Keratinocyte (primary cell): Measurements from ENCODE around the gene ZNF784. TPM values are rescaled to one million over a fixed set of nuclear protein-coding genes. Genes with fewer than 3 reads are reported as not detected.

Experiments
- DNase-seq: peaks from one replicate; pipeline ENCODE4 v3.0.0-alpha.2; 2011; ENCODE audit warnings: low read depth, missing footprints, low spot score
- FAIRE-seq: peaks from 2 replicates; lab custom pipeline; 2011; peaks lifted over from hg19 to GRCh38; lab: Jason Lieb, UNC
- H2AFZ ChIP-seq: 2 replicates; pipeline ENCODE4 v1.6.0; 2012; ENCODE audit warnings: low read length, control low read depth, inconsistent platforms; ENCODE audit not compliant: control insufficient read depth
- H3K27ac ChIP-seq: 2 replicates; pipeline ENCODE4 v1.5.1; 2011; ENCODE audit warnings: low read length; ENCODE audit not compliant: control insufficient read depth, insufficient read depth
- H3K27me3 ChIP-seq: 3 replicates; pipeline ENCODE4 v1.6.0; 2011; ENCODE audit warnings: low read length; ENCODE audit not compliant: control insufficient read depth, insufficient read depth; ENCODE audit errors: extremely low read depth
- H3K36me3 ChIP-seq, 2 experiments: 2 replicates in 1 of 2; 3 replicates in 1 of 2; pipeline ENCODE4 v1.5.1; 2011; ENCODE audit warnings: low read length in 2 of 2, mild to moderate bottlenecking in 1 of 2; ENCODE audit not compliant: control insufficient read depth in 2 of 2, insufficient read depth in 2 of 2; ENCODE audit errors: extremely low read depth in 1 of 2
- H3K4me1 ChIP-seq: 3 replicates; pipeline ENCODE4 v1.5.1; 2011; ENCODE audit warnings: low read length; ENCODE audit not compliant: control insufficient read depth, insufficient read depth; ENCODE audit errors: extremely low read depth
- H3K4me2 ChIP-seq: 3 replicates; pipeline ENCODE4 v1.6.0; 2011; ENCODE audit warnings: low read depth, low read length; ENCODE audit not compliant: control insufficient read depth, insufficient read depth; ENCODE audit errors: extremely low read depth
- H3K4me3 ChIP-seq, 3 experiments: fragments of 200-600 bp in 1 of 3; sonication (generic) in 1 of 3; 2 replicates in 2 of 3; 3 replicates in 1 of 3; pipeline ENCODE4 v1.5.1; 2011 to 2016; ENCODE audit warnings: low read length in 3 of 3, mild to moderate bottlenecking in 3 of 3, control low read depth in 2 of 3, inconsistent platforms in 1 of 3, low read depth in 1 of 3, mixed read lengths in 1 of 3, mixed run types in 1 of 3, moderate library complexity in 1 of 3; ENCODE audit not compliant: control insufficient read depth in 2 of 3, insufficient read depth in 2 of 3; ENCODE audit errors: extremely low read depth in 1 of 3
- H3K79me2 ChIP-seq: 2 replicates; pipeline ENCODE4 v1.6.0; 2012; ENCODE audit warnings: low read length; ENCODE audit not compliant: control insufficient read depth, insufficient read depth
- H3K9ac ChIP-seq: 3 replicates; pipeline ENCODE4 v1.6.0; 2011; ENCODE audit warnings: low read length; ENCODE audit not compliant: control insufficient read depth, insufficient read depth; ENCODE audit errors: extremely low read depth
- H3K9me1 ChIP-seq: 3 replicates; pipeline ENCODE4 v1.6.0; 2011; ENCODE audit warnings: low read length; ENCODE audit not compliant: control insufficient read depth, insufficient read depth; ENCODE audit errors: extremely low read depth
- H3K9me3 ChIP-seq: 2 replicates; pipeline ENCODE4 v1.5.1; 2012; ENCODE audit warnings: low read depth, low read length; ENCODE audit not compliant: control insufficient read depth
- H4K20me1 ChIP-seq: 3 replicates; pipeline ENCODE4 v1.6.0; 2011; ENCODE audit warnings: low read length; ENCODE audit not compliant: control insufficient read depth, insufficient read depth; ENCODE audit errors: extremely low read depth
- CTCF ChIP-seq, 3 experiments: IDR thresholded peaks in 1 of 3; conservative IDR thresholded peaks in 1 of 3; optimal IDR thresholded peaks in 1 of 3; 2 replicates in 2 of 3; 3 replicates in 1 of 3; pipeline versions ENCODE3 to v1.5.1; 2011; ENCODE audit warnings: low read length in 3 of 3, mild to moderate bottlenecking in 3 of 3, moderate library complexity in 2 of 3, control low read depth in 1 of 3, inconsistent platforms in 1 of 3; ENCODE audit not compliant: insufficient read depth in 2 of 3; ENCODE audit errors: extremely low read depth in 1 of 3
- EZH2 ChIP-seq: IDR thresholded peaks from one replicate; pipeline ENCODE4 v1.6.1; 2012; ENCODE audit warnings: inconsistent platforms, mild to moderate bottlenecking, low read length, moderate library complexity
- dilution Hi-C: fragments of 300-500 bp; cut with MboI; formaldehyde crosslinking; loops from one replicate; pipeline ENCODE4 v1.7.0; 2020; ENCODE audit warnings: low sequenced_read_pairs; ENCODE audit not compliant: extremely low pct_ligation_motif_present
- polyA plus RNA-seq, 5 experiments: library from polyadenylated mRNA; depleted of rRNA in 3 of 5; stranded (reverse) in 3 of 5; stranded (forward) in 1 of 5; unstranded in 1 of 5; fragments of >200 nt; gene quantifications; 1 replicate in 1 of 5; 2 replicates in 3 of 5; 3 replicates in 1 of 5; pipeline versions ENCODE4 v1.2.1 to v1.2.3, GENCODE V29; 2011 to 2012; ENCODE audit warnings: missing spikeins in 2 of 5, low read depth in 1 of 5, low replicate concordance in 1 of 5

ZNF784 gene
- polyA plus RNA-seq, 1 donor (not counting 4 experiments of a cell fraction or from before 2014, with no cell fraction given), result 2.1 TPM

- H3K27me3 ChIP-seq, result no peaks in the 10 kb centered on the region
- H3K27ac ChIP-seq, result no peak overlapping the region
- H2AFZ ChIP-seq, result no peak overlapping the region
- no peaks in the 10 kb centered on the region for H3K79me2 ChIP-seq
- TF ChIP-seq EZH2, result no peak
- no peak for TF ChIP-seq CTCF (optimal IDR thresholded peaks at IDR 0.05 in 1 of 3, IDR thresholded peaks at IDR 0.05 in 1 of 3, conservative IDR thresholded peaks at IDR 0.05 in 1 of 3; ENCODE audit: extremely low read depth in 1 of 3, insufficient read depth in 2 of 3, low read length in 3 of 3)
- H3K9me3 ChIP-seq, result no peaks in the 10 kb centered on the region
- no peaks in the 10 kb centered on the region for H3K9me1 ChIP-seq
- FAIRE-seq (no peak), DNase-seq (no peak)
- H3K4me3 ChIP-seq, result no peak overlapping the region
- H4K20me1 ChIP-seq, result no peaks in the 10 kb centered on the region
- peaks cover 5 to 13% of the 10 kb centered on the region in 2 experiments for H3K36me3 ChIP-seq
- peaks cover 7% of the 10 kb centered on the region for H3K4me1 ChIP-seq
- no peak overlapping the region for H3K9ac ChIP-seq
- dilution Hi-C loops, result no loop called here
- H3K4me2 ChIP-seq, result no peak overlapping the region
These were observed 28.1 kb downstream of the ZNF784 start for GRCh38 chr19:55596304-55596703.

GRCh38 chr19:55594996-55595545 lies 29.3 kb downstream of the ZNF784 start:
- dilution Hi-C loops, result no loop called here
- H3K36me3 ChIP-seq, result peaks cover 5 to 13% of the 10 kb centered on the region in 2 experiments
- H3K9me1 ChIP-seq, result no peaks in the 10 kb centered on the region
- no peaks in the 10 kb centered on the region for H4K20me1 ChIP-seq
- DNase-seq, result no peak
- TF ChIP-seq EZH2 (no peak), CTCF (optimal IDR thresholded peaks at IDR 0.05 in 1 of 3, IDR thresholded peaks at IDR 0.05 in 1 of 3, conservative IDR thresholded peaks at IDR 0.05 in 1 of 3; ENCODE audit: extremely low read depth in 1 of 3, insufficient read depth in 2 of 3, low read length in 3 of 3) (no peak)
- no peak overlapping the region for H3K27ac ChIP-seq
- no peaks in the 10 kb centered on the region for H3K27me3 ChIP-seq
- H2AFZ ChIP-seq, result no peak overlapping the region
- no peaks in the 10 kb centered on the region for H3K79me2 ChIP-seq
- FAIRE-seq, result no peak
- H3K4me2 ChIP-seq, result no peak overlapping the region
- H3K9me3 ChIP-seq, result no peaks in the 10 kb centered on the region
- no peak overlapping the region for H3K9ac ChIP-seq
- no peaks in the 10 kb centered on the region for H3K4me1 ChIP-seq
- no peak overlapping the region for H3K4me3 ChIP-seq
